HCT116 (cell line): Measurements from ENCODE around the gene PHF21A. TPM values are rescaled to one million over a fixed set of nuclear protein-coding genes. Genes with fewer than 3 reads are reported as not detected.

Experiments used
- ATAC-seq: fragments of 200-7000 bp; cut with Tn5 transposase; 2 replicates; pipeline ENCODE4 v1.9.1; 2020; ENCODE audit warnings: mild to moderate bottlenecking, moderate library complexity
- BruUV-seq: library from RNA; stranded (reverse); fragments of 400-500 nt; replicated peaks from 2 replicates; lab custom pipeline; 2021; lab: Mats Ljungman, UMichigan
- CTCF ChIA-PET: fragments of 300-600 bp; sonication (Branson Sonifier 250); formaldehyde crosslinking; loops from one replicate; lab custom pipeline; 2021; ENCODE audit warnings: antibody characterized with exemption; lab: Charles Lee
- POLR2A ChIA-PET: fragments of 300-600, 350-600 bp; sonication (Branson Sonifier 250); formaldehyde crosslinking; loops from one replicate; lab custom pipeline; 2021; ENCODE audit warnings: antibody characterized with exemption; lab: Charles Lee
- RAD21 ChIA-PET, 2 experiments: fragments of 300-600 bp; sonication (Branson Sonifier 250); formaldehyde crosslinking; loops; one replicate each; lab custom pipeline; 2023; ENCODE audit warnings: low total read pairs in 2 of 2; ENCODE audit not compliant: uncharacterized antibody in 2 of 2, unreplicated experiment in 2 of 2, low non-redundant PET in 1 of 2; lab: Charles Lee
- DNase-seq: peaks from one replicate; pipeline ENCODE4 v3.0.0-alpha.2; 2010; ENCODE audit warnings: low read depth, low spot score
- H2AFZ ChIP-seq: fragments of 200-600 bp; shearing (Covaris generic), sonication (generic); 2 replicates; pipeline ENCODE4 v1.6.1; 2017; ENCODE audit warnings: low read depth, mixed run types, mixed read lengths, antibody characterized with exemption, low read length; ENCODE audit not compliant: poor library complexity, severe bottlenecking
- H3K27ac ChIP-seq: 2 replicates; pipeline ENCODE4 v1.5.1; 2012; ENCODE audit warnings: low read depth, low read length
- H3K27me3 ChIP-seq: fragments of 200-600 bp; sonication (generic); 2 replicates; pipeline ENCODE4 v1.6.1; 2016; ENCODE audit warnings: mixed run types, low read length, mixed read lengths; ENCODE audit not compliant: insufficient read depth
- H3K36me3 ChIP-seq, 2 experiments: fragments of 200-500 bp in 1 of 2; fragments of 200-600 bp in 1 of 2; sonication (Bioruptor generic) in 1 of 2; sonication (generic) in 1 of 2; 2 replicates each; pipeline versions ENCODE4 v1.5.1 to v1.6.1; 2014 to 2016; ENCODE audit warnings: low read length in 2 of 2, inconsistent platforms in 1 of 2, mixed read lengths in 1 of 2, mixed run types in 1 of 2; ENCODE audit not compliant: insufficient read depth in 2 of 2, control insufficient read depth in 1 of 2
- H3K4me1 ChIP-seq, 2 experiments: fragments of 200-600 bp in 1 of 2; sonication (generic) in 1 of 2; 2 replicates each; pipeline versions ENCODE4 v1.5.1 to v1.6.1; 2012 to 2017; ENCODE audit warnings: low read length in 2 of 2, inconsistent platforms in 1 of 2, mild to moderate bottlenecking in 1 of 2, mixed read lengths in 1 of 2, mixed run types in 1 of 2, moderate library complexity in 1 of 2; ENCODE audit not compliant: insufficient read depth in 2 of 2, control insufficient read depth in 1 of 2
- H3K4me2 ChIP-seq: fragments of 200-600 bp; sonication (generic); 2 replicates; pipeline ENCODE4 v1.6.1; 2017; ENCODE audit warnings: mixed run types, low read length, mixed read lengths
- H3K4me3 ChIP-seq, 2 experiments: fragments of 200-600 bp in 1 of 2; sonication (generic) in 1 of 2; replicated peaks in 1 of 2; 2 replicates each; pipeline ENCODE4 v1.5.1; 2011 to 2016; ENCODE audit warnings: low read length in 2 of 2, control low read depth in 1 of 2, low read depth in 1 of 2, mild to moderate bottlenecking in 1 of 2, mixed read lengths in 1 of 2, mixed run types in 1 of 2
- H3K79me2 ChIP-seq: fragments of 200-600 bp; sonication (generic); 2 replicates; pipeline ENCODE4 v1.6.1; 2017; ENCODE audit warnings: mild to moderate bottlenecking, mixed run types, low read length, moderate library complexity, mixed read lengths; ENCODE audit not compliant: insufficient read depth
- H3K9ac ChIP-seq: fragments of 200-600 bp; sonication (generic); 2 replicates; pipeline ENCODE4 v1.6.1; 2016; ENCODE audit warnings: low read length, mixed read lengths
- H3K9me2 ChIP-seq: fragments of 200-600 bp; sonication (generic), shearing (Covaris generic); 2 replicates; pipeline ENCODE4 v1.6.1; 2017; ENCODE audit warnings: mixed run types, mild to moderate bottlenecking, moderate library complexity; ENCODE audit not compliant: insufficient read depth
- H3K9me3 ChIP-seq, 2 experiments: fragments of 200-500 bp in 1 of 2; fragments of 200-600 bp in 1 of 2; sonication (Bioruptor generic) in 1 of 2; sonication (generic) in 1 of 2; 2 replicates each; pipeline ENCODE4 v1.6.1; 2014 to 2017; ENCODE audit warnings: low read length in 2 of 2, mixed read lengths in 2 of 2, inconsistent platforms in 1 of 2, low read depth in 1 of 2, mild to moderate bottlenecking in 1 of 2, mixed run types in 1 of 2, moderate library complexity in 1 of 2; ENCODE audit not compliant: control insufficient read depth in 1 of 2, insufficient read depth in 1 of 2
- H4K20me1 ChIP-seq: fragments of 200-600 bp; sonication (generic), shearing (Covaris generic); 2 replicates; pipeline ENCODE4 v1.6.1; 2017; ENCODE audit warnings: mixed run types, mild to moderate bottlenecking, moderate library complexity; ENCODE audit not compliant: insufficient read depth
- CBX3 ChIP-seq: IDR thresholded peaks from 2 replicates; pipeline ENCODE4 v1.6.1; 2012; ENCODE audit warnings: low read depth
- CEBPB ChIP-seq: IDR thresholded peaks from 2 replicates; pipeline ENCODE4 v1.6.1; 2012; ENCODE audit warnings: low read depth
- EGR1 ChIP-seq: IDR thresholded peaks from 2 replicates; pipeline ENCODE4 v1.6.1; 2012; ENCODE audit warnings: low read depth
- ELF1 ChIP-seq: IDR thresholded peaks from 2 replicates; pipeline ENCODE4 v1.6.1; 2012; ENCODE audit warnings: low read depth, borderline replicate concordance
- EZH2 ChIP-seq: fragments of 200-600 bp; sonication (generic); IDR thresholded peaks from 2 replicates; pipeline ENCODE4 v1.6.1; 2017; ENCODE audit warnings: antibody characterized with exemption, mixed run types
- EZH2phosphoT487 ChIP-seq: fragments of 200-600 bp; IDR thresholded peaks from 2 replicates; pipeline ENCODE4 v1.6.1; 2018; ENCODE audit warnings: antibody characterized with exemption, borderline replicate concordance
- FOSL1 ChIP-seq: IDR thresholded peaks from 2 replicates; pipeline ENCODE4 v1.6.1; 2012; ENCODE audit warnings: low read depth
- JUND ChIP-seq: IDR thresholded peaks from 2 replicates; pipeline ENCODE4 v1.6.1; 2012
- POLR2A ChIP-seq: IDR thresholded peaks from 2 replicates; pipeline ENCODE4 v1.7.0; 2011; ENCODE audit warnings: borderline replicate concordance; ENCODE audit not compliant: insufficient read depth, insufficient read length; ENCODE audit errors: extremely low read depth
- SIN3A ChIP-seq: IDR thresholded peaks from 2 replicates; pipeline ENCODE4 v1.6.1; 2012; ENCODE audit warnings: low read depth
- SP1 ChIP-seq: IDR thresholded peaks from 2 replicates; pipeline ENCODE4 v1.6.1; 2012; ENCODE audit warnings: low read depth
- TCF7L2 ChIP-seq: IDR thresholded peaks from 2 replicates; pipeline ENCODE4 v1.7.0; 2011; ENCODE audit warnings: borderline replicate concordance, inconsistent platforms; ENCODE audit not compliant: insufficient read depth, insufficient read length; ENCODE audit errors: extremely low read depth
- YY1 ChIP-seq: IDR thresholded peaks from 2 replicates; pipeline ENCODE4 v1.6.1; 2011; ENCODE audit warnings: low read length, low read depth, moderate library complexity, mild to moderate bottlenecking; ENCODE audit not compliant: insufficient replicate concordance; ENCODE audit errors: extremely low read depth
- ZBTB33 ChIP-seq: IDR thresholded peaks from 2 replicates; pipeline ENCODE4 v1.6.1; 2011; ENCODE audit warnings: mild to moderate bottlenecking, low read length, moderate library complexity; ENCODE audit not compliant: insufficient replicate concordance; ENCODE audit errors: extremely low read depth
- ZFX ChIP-seq: fragments of 450-650 bp; IDR thresholded peaks from 2 replicates; pipeline ENCODE4 v1.6.1; 2017
- ZNF274 ChIP-seq: fragments of 200-500 bp; sonication (Bioruptor generic); IDR thresholded peaks from 2 replicates; pipeline ENCODE4 v1.6.1; 2014; ENCODE audit warnings: mild to moderate bottlenecking, low read depth, low read length, inconsistent platforms
- intact Hi-C: fragments of 100-400 bp; cut with micrococcal nuclease; formaldehyde crosslinking; loops from 2 replicates; pipeline ENCODE4 v1.10.0; 2022
- total RNA-seq: library from RNA; stranded (reverse); gene quantifications from one replicate; pipeline ENCODE4 v1.2.1, GENCODE V29; 2021; ENCODE audit not compliant: unreplicated experiment

The PHF21A gene
- total RNA-seq, 1 experiment from 2014 or later, result 27.0 TPM

- DNase-seq, result no peak
- ChIA-PET RAD21 (no interaction called here), CTCF (no interaction called here), POLR2A (interaction anchor here (1.1 kb wide), 1 partner anchor 319 kb away, joined by 3 read pairs; no protein-coding TSS in a partner anchor)
- intact Hi-C loops, result no loop called here
- no TSS peak for BruUV-seq
- Histone ChIP-seq H3K9me2 (no peaks in the 10 kb centered on the region), H3K27me3 (no peaks in the 10 kb centered on the region), H3K4me1 (peaks cover 17 to 31% of the 10 kb centered on the region in 2 experiments), H2AFZ (peak overlapping the region; percentile 40), H3K4me3 (peak overlapping the region; percentile 84 to 95), H3K9ac (0 out of 2 replicates have a peak overlapping the region, but pooled peaks have one; percentile 80), H3K36me3 (peaks cover 0 to 3% of the 10 kb centered on the region in 2 experiments; a peak in 2 of 4 replicates), H3K4me2 (peak overlapping the region; percentile 93), H3K27ac (peak overlapping the region; percentile 85; the same call in 1 of the 2 replicates), H4K20me1 (no peaks in the 10 kb centered on the region), H3K9me3 (no peaks in the 10 kb centered on the region), H3K79me2 (peaks cover 19% of the 10 kb centered on the region)
- no peak for ATAC-seq
- no peak for TF ChIP-seq CEBPB
- TF ChIP-seq ZNF274, result no peak
- TF ChIP-seq EZH2phosphoT487, result no peak
- TF ChIP-seq ZBTB33, result no peak
- TF ChIP-seq YY1, result no peak
- TF ChIP-seq JUND, result no peak
- no peak for TF ChIP-seq SIN3A
- TF ChIP-seq ZFX, result no peak
- no peak for TF ChIP-seq ELF1
- no peak for TF ChIP-seq TCF7L2
- no peak for TF ChIP-seq EZH2
- no peak for TF ChIP-seq CBX3
- TF ChIP-seq FOSL1, result no peak
- no peak for TF ChIP-seq POLR2A
- TF ChIP-seq SP1, result no peak
- TF ChIP-seq EGR1, result no peak
These were observed 202.1 kb downstream of the PHF21A start for GRCh38 chr11:45918962-45919675.
